ENCODE results near the gene CTNNA2. TPM values are rescaled to one million over a fixed set of nuclear protein-coding genes. Genes with fewer than 3 reads are reported as not detected.

Gene CTNNA2
- total and polyA plus RNA-seq, 5 donors, result 0.08 to 0.42 (median 0.11) TPM; not detected in 1

- Histone ChIP-seq H3K27ac (ENCODE audit: low read length) (no peak overlapping the region), H3K4me1 (ENCODE audit: control insufficient read depth, insufficient read depth, low read length) (no peaks in the 10 kb centered on the region), H3K9me3 (ENCODE audit: control insufficient read depth, low read length) (no peaks in the 10 kb centered on the region), H3K4me3 (ENCODE audit: low read length) (no peak overlapping the region), H3K27me3 (ENCODE audit: control insufficient read depth, insufficient read depth) (no peaks in the 10 kb centered on the region)
- no peak for ATAC-seq
- intact Hi-C loops (cut with DNase I), result no loop called here
- WGBS, result 67% methylated on average over 4 of the region's 4 CpGs
- no peak for DNase-seq
Observed at GRCh38 chr2:79960519-79960918, 447.7 kb downstream of the CTNNA2 start.

- ATAC-seq (no peak), DNase-seq (no peak)
Observed at GRCh38 chr2:79964966-79965365, 452.1 kb downstream of the CTNNA2 start.

GRCh38 chr2:79966369-79966768, 453.5 kb downstream of the CTNNA2 start:
- no peak overlapping the region for H3K4me3 ChIP-seq (ENCODE audit: low read length)
- no peaks in the 10 kb centered on the region for H3K27me3 ChIP-seq (ENCODE audit: control insufficient read depth, insufficient read depth)
- DNase-seq (no peak), ATAC-seq (no peak)
- no peak overlapping the region for H3K27ac ChIP-seq (ENCODE audit: low read length)
- no peaks in the 10 kb centered on the region for H3K4me1 ChIP-seq (ENCODE audit: control insufficient read depth, insufficient read depth, low read length)
- no peaks in the 10 kb centered on the region for H3K9me3 ChIP-seq (ENCODE audit: control insufficient read depth, low read length)
- intact Hi-C loops (cut with DNase I), result no loop called here
- WGBS, result 82% methylated on average over 5 of the region's 5 CpGs

More at GRCh38 chr2:79964966-79965365, 452.1 kb downstream of the CTNNA2 start:
- Histone ChIP-seq H3K4me3 (ENCODE audit: low read length) (no peak overlapping the region), H3K27me3 (ENCODE audit: control insufficient read depth, insufficient read depth) (no peaks in the 10 kb centered on the region), H3K27ac (ENCODE audit: low read length) (no peak overlapping the region), H3K9me3 (ENCODE audit: control insufficient read depth, low read length) (no peaks in the 10 kb centered on the region), H3K4me1 (ENCODE audit: control insufficient read depth, insufficient read depth, low read length) (no peaks in the 10 kb centered on the region)
- WGBS, result 58% methylated on average over 5 of the region's 5 CpGs
- intact Hi-C loops (cut with DNase I), result no loop called here

- intact Hi-C loops (cut with DNase I), result no loop called here
Observed at GRCh38 chr2:79966882-79967281, 454.0 kb downstream of the CTNNA2 start.

GRCh38 chr2:79971807-79972206, 459.0 kb downstream of the CTNNA2 start:
- WGBS, result 76% methylated on average over 2 of the region's 2 CpGs
- H3K4me3 ChIP-seq (ENCODE audit: low read length), result no peak overlapping the region
- H3K27ac ChIP-seq (ENCODE audit: low read length), result no peak overlapping the region
- intact Hi-C loops (cut with DNase I), result no loop called here
- H3K4me1 ChIP-seq (ENCODE audit: control insufficient read depth, insufficient read depth, low read length), result no peaks in the 10 kb centered on the region
- no peak for ATAC-seq
- no peaks in the 10 kb centered on the region for H3K9me3 ChIP-seq (ENCODE audit: control insufficient read depth, low read length)
- no peak for DNase-seq
- no peaks in the 10 kb centered on the region for H3K27me3 ChIP-seq (ENCODE audit: control insufficient read depth, insufficient read depth)

More at GRCh38 chr2:79966882-79967281, 454.0 kb downstream of the CTNNA2 start:
- ATAC-seq, result no peak
- Histone ChIP-seq H3K4me1 (ENCODE audit: control insufficient read depth, insufficient read depth, low read length) (no peaks in the 10 kb centered on the region), H3K27me3 (ENCODE audit: control insufficient read depth, insufficient read depth) (no peaks in the 10 kb centered on the region), H3K27ac (ENCODE audit: low read length) (no peak overlapping the region), H3K9me3 (ENCODE audit: control insufficient read depth, low read length) (no peaks in the 10 kb centered on the region), H3K4me3 (ENCODE audit: low read length) (no peak overlapping the region)
- 75% methylated on average over 6 of the region's 6 CpGs for WGBS
- DNase-seq, result no peak

GRCh38 chr2:79972661-79973060, 459.8 kb downstream of the CTNNA2 start:
- H3K4me1 ChIP-seq (ENCODE audit: control insufficient read depth, insufficient read depth, low read length), result no peaks in the 10 kb centered on the region
- ATAC-seq (no peak), DNase-seq (no peak)
- H3K4me3 ChIP-seq (ENCODE audit: low read length), result no peak overlapping the region
- no peaks in the 10 kb centered on the region for H3K27me3 ChIP-seq (ENCODE audit: control insufficient read depth, insufficient read depth)
- no peak overlapping the region for H3K27ac ChIP-seq (ENCODE audit: low read length)
- no peaks in the 10 kb centered on the region for H3K9me3 ChIP-seq (ENCODE audit: control insufficient read depth, low read length)
- whole genome bisulfite sequencing, result 63% methylated on average over 4 of the region's 4 CpGs
- intact Hi-C loops (cut with DNase I), result no loop called here

GRCh38 chr2:79975791-79976565, 463.1 kb downstream of the CTNNA2 start:
- Histone ChIP-seq H3K27ac (ENCODE audit: low read length) (no peak overlapping the region), H3K4me3 (ENCODE audit: low read length) (no peak overlapping the region), H3K4me1 (ENCODE audit: control insufficient read depth, insufficient read depth, low read length) (no peaks in the 10 kb centered on the region), H3K9me3 (ENCODE audit: control insufficient read depth, low read length) (no peaks in the 10 kb centered on the region), H3K27me3 (ENCODE audit: control insufficient read depth, insufficient read depth) (no peaks in the 10 kb centered on the region)
- DNase-seq (no peak), ATAC-seq (no peak)
- 70% methylated on average over 6 of the region's 6 CpGs for WGBS
- intact Hi-C loops (cut with DNase I), result no loop called here

GRCh38 chr2:79977792-79978191, 464.9 kb downstream of the CTNNA2 start:
- Histone ChIP-seq H3K27ac (ENCODE audit: low read length) (no peak overlapping the region), H3K9me3 (ENCODE audit: control insufficient read depth, low read length) (no peaks in the 10 kb centered on the region), H3K4me3 (ENCODE audit: low read length) (no peak overlapping the region), H3K4me1 (ENCODE audit: control insufficient read depth, insufficient read depth, low read length) (no peaks in the 10 kb centered on the region), H3K27me3 (ENCODE audit: control insufficient read depth, insufficient read depth) (no peaks in the 10 kb centered on the region)
- intact Hi-C loops (cut with DNase I), result no loop called here
- DNase-seq (no peak), ATAC-seq (no peak)
- 85% methylated on average over 2 of the region's 2 CpGs for WGBS

GRCh38 chr2:79980116-79980515, 467.3 kb downstream of the CTNNA2 start:
- Histone ChIP-seq H3K27me3 (ENCODE audit: control insufficient read depth, insufficient read depth) (no peaks in the 10 kb centered on the region), H3K4me1 (ENCODE audit: control insufficient read depth, insufficient read depth, low read length) (no peaks in the 10 kb centered on the region), H3K27ac (ENCODE audit: low read length) (no peak overlapping the region), H3K9me3 (ENCODE audit: control insufficient read depth, low read length) (no peaks in the 10 kb centered on the region), H3K4me3 (ENCODE audit: low read length) (no peak overlapping the region)
- intact Hi-C loops (cut with DNase I), result no loop called here
- no peak for DNase-seq
- ATAC-seq, result no peak
- 55% methylated on average over 1 of the region's 1 CpG for WGBS

- no peaks in the 10 kb centered on the region for H3K4me1 ChIP-seq (ENCODE audit: control insufficient read depth, insufficient read depth, low read length)
- no peak for ATAC-seq
- no peak overlapping the region for H3K27ac ChIP-seq (ENCODE audit: low read length)
- no peak for DNase-seq
- H3K4me3 ChIP-seq (ENCODE audit: low read length), result no peak overlapping the region
- no peaks in the 10 kb centered on the region for H3K9me3 ChIP-seq (ENCODE audit: control insufficient read depth, low read length)
- 75% methylated on average over 5 of the region's 5 CpGs for WGBS
- no peaks in the 10 kb centered on the region for H3K27me3 ChIP-seq (ENCODE audit: control insufficient read depth, insufficient read depth)
- intact Hi-C loops (cut with DNase I), result no loop called here
Observed at GRCh38 chr2:79980816-79981215, 468.0 kb downstream of the CTNNA2 start.

- H3K4me3 ChIP-seq (ENCODE audit: low read length), result no peak overlapping the region
- no peaks in the 10 kb centered on the region for H3K27me3 ChIP-seq (ENCODE audit: control insufficient read depth, insufficient read depth)
- intact Hi-C loops (cut with DNase I), result no loop called here
- no peaks in the 10 kb centered on the region for H3K4me1 ChIP-seq (ENCODE audit: control insufficient read depth, insufficient read depth, low read length)
- 76% methylated on average over 3 of the region's 3 CpGs for WGBS
- DNase-seq, result no peak
- no peak overlapping the region for H3K27ac ChIP-seq (ENCODE audit: low read length)
- no peaks in the 10 kb centered on the region for H3K9me3 ChIP-seq (ENCODE audit: control insufficient read depth, low read length)
- ATAC-seq, result no peak
Observed at GRCh38 chr2:79981316-79981715, 468.5 kb downstream of the CTNNA2 start.

GRCh38 chr2:79982445-79982844, 469.6 kb downstream of the CTNNA2 start:
- Histone ChIP-seq H3K4me3 (ENCODE audit: low read length) (no peak overlapping the region), H3K9me3 (ENCODE audit: control insufficient read depth, low read length) (no peaks in the 10 kb centered on the region), H3K27me3 (ENCODE audit: control insufficient read depth, insufficient read depth) (no peaks in the 10 kb centered on the region), H3K27ac (ENCODE audit: low read length) (no peak overlapping the region), H3K4me1 (ENCODE audit: control insufficient read depth, insufficient read depth, low read length) (no peaks in the 10 kb centered on the region)
- intact Hi-C loops (cut with DNase I), result no loop called here
- ATAC-seq (no peak), DNase-seq (no peak)
- WGBS, result 65% methylated on average over 4 of the region's 4 CpGs
